RWPE2 (cell line): ENCODE data around the gene ACAN.

Source experiments
- ATAC-seq: fragments of 200-7000 bp; cut with Tn5 transposase; 3 replicates; pipeline ENCODE4 v1.9.1; 2021; ENCODE audit warnings: low read depth
- DNase-seq: peaks from one replicate; pipeline ENCODE4 v3.0.0-alpha.2; 2020; ENCODE audit warnings: low spot score
- H3K27ac ChIP-seq: fragments of 450-650 bp; 2 replicates; pipeline ENCODE4 v1.5.1; 2017; ENCODE audit warnings: mild to moderate bottlenecking; ENCODE audit not compliant: poor library complexity, severe bottlenecking
- H3K27me3 ChIP-seq: fragments of 250-450 bp; sonication (Bioruptor Pico); 2 replicates; pipeline ENCODE4 v1.5.1; 2021; ENCODE audit warnings: mild to moderate bottlenecking, moderate library complexity; ENCODE audit not compliant: insufficient read depth, poor library complexity, severe bottlenecking
- H3K36me3 ChIP-seq: fragments of 250-450 bp; sonication (Bioruptor Pico); 2 replicates; pipeline ENCODE4 v1.5.1; 2020; ENCODE audit warnings: low read depth, mild to moderate bottlenecking, moderate library complexity
- H3K4me1 ChIP-seq: fragments of 250-450 bp; sonication (Bioruptor Pico); 2 replicates; pipeline ENCODE4 v1.5.1; 2021; ENCODE audit warnings: mild to moderate bottlenecking, moderate library complexity; ENCODE audit not compliant: insufficient read depth, poor library complexity, severe bottlenecking
- H3K4me3 ChIP-seq: fragments of 250-450 bp; sonication (Bioruptor Pico); 2 replicates; pipeline ENCODE4 v1.5.1; 2021; ENCODE audit warnings: mild to moderate bottlenecking, moderate library complexity; ENCODE audit not compliant: severe bottlenecking
- H3K9me3 ChIP-seq: fragments of 250-450 bp; sonication (Bioruptor Pico); 2 replicates; pipeline ENCODE4 v1.5.1; 2021; ENCODE audit warnings: mild to moderate bottlenecking, moderate library complexity; ENCODE audit not compliant: severe bottlenecking
- CTCF ChIP-seq: fragments of 450-650 bp; IDR thresholded peaks from one replicate; pipeline ENCODE4 v1.5.1; 2017; ENCODE audit warnings: mild to moderate bottlenecking, moderate library complexity; ENCODE audit not compliant: poor library complexity, severe bottlenecking

The ACAN gene

DNA sequence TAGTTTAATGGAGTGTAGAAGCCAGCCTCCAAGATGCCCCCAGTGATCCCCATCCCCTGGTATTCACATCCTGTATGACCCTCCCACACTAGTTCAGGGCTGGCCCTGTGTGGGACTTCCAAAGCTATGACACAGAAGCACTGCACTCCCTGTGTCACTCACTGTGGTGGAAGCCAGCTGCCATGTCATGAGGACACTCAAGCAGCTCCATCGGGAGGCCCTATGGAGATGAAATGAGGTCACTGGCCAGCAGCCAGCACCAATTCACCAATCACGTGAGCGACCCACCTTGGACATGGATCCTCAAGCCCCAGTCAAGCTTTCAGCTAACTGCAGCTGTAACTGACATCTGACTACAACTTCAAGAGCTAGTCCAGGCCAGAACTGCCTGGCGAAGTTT is 3.9 kb upstream of the ACAN start:
- DNase-seq (no peak), ATAC-seq (no peak)
- Histone ChIP-seq H3K4me1 (peaks cover 12% of the 10 kb centered on the region), H3K27me3 (peaks cover 24% of the 10 kb centered on the region), H3K36me3 (no peaks in the 10 kb centered on the region), H3K9me3 (no peaks in the 10 kb centered on the region), H3K4me3 (no peak overlapping the region), H3K27ac (peak overlapping the region; percentile 22)
- TF ChIP-seq CTCF, result no peak

DNA sequence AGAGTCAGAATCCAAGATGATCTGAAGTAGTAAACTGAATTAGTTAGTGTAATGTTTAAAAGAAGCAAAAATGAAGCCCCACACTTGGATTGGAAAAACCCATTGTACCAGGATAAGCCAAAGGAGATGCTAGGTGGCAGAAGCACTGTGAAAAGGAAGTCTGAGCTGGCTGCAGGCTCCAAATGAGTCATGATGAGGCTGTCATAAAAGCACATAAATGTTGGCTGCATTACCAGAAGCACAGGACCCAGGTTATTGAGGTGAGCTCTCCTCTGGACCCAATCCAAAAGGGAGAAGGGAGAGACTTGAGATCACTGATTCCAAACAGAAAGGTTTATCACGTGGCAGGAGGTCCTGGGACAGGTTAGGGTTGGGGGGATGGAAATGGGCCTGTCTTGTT is 3.2 kb upstream of the ACAN start:
- peaks cover 31% of the 10 kb centered on the region for H3K27me3 ChIP-seq
- H3K9me3 ChIP-seq, result no peaks in the 10 kb centered on the region
- peak overlapping the region; percentile 22 for H3K27ac ChIP-seq
- peak; percentile 29 for TF ChIP-seq CTCF
- ATAC-seq (peak; percentile 87), DNase-seq (no peak)
- no peaks in the 10 kb centered on the region for H3K36me3 ChIP-seq
- H3K4me1 ChIP-seq, result peaks cover 12% of the 10 kb centered on the region
- H3K4me3 ChIP-seq, result no peak overlapping the region

- Histone ChIP-seq H3K9me3 (no peaks in the 10 kb centered on the region), H3K27me3 (peaks cover 38% of the 10 kb centered on the region), H3K27ac (peak overlapping the region; percentile 22), H3K4me1 (peaks cover 12% of the 10 kb centered on the region), H3K36me3 (no peaks in the 10 kb centered on the region), H3K4me3 (no peak overlapping the region)
- no peak for TF ChIP-seq CTCF
- no peak for ATAC-seq
- no peak for DNase-seq
These were observed 2.5 kb upstream of the ACAN start for GRCh38 chr15:88800738-88801137.

GRCh38 chr15:88802250-88802990 is 816 bp upstream of the ACAN start:
- ATAC-seq, result peak; percentile 1; the same call in 1 of the 3 replicates
- Histone ChIP-seq H3K9me3 (no peaks in the 10 kb centered on the region), H3K36me3 (no peaks in the 10 kb centered on the region), H3K4me1 (peaks cover 12% of the 10 kb centered on the region), H3K27me3 (peaks cover 40% of the 10 kb centered on the region), H3K27ac (no peak overlapping the region), H3K4me3 (peak overlapping the region; percentile 28)
- no peak for TF ChIP-seq CTCF
- DNase-seq, result no peak

DNA sequence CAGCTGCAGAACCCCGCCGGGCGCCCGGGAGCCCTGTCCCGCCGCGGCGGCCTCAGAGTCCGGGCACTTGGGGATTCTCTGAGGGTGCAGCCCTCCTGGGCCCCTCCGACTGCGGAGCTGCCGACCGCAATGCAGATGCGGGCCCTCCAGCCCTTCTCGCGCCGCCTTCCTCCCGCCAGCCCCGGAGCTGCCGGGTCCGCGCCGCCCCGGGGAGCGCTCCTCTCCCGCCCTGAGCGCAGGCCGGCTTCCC is 320 bp upstream of the ACAN start:
- TF ChIP-seq CTCF, result no peak
- Histone ChIP-seq H3K36me3 (no peaks in the 10 kb centered on the region), H3K4me3 (peak overlapping the region; percentile 28), H3K4me1 (peaks cover 12% of the 10 kb centered on the region), H3K27me3 (peaks cover 40% of the 10 kb centered on the region), H3K9me3 (no peaks in the 10 kb centered on the region), H3K27ac (no peak overlapping the region)
- DNase-seq, result no peak
- peak; percentile 52 for ATAC-seq
